RWPE1 (cell line): ENCODE results near the gene ABLIM3.

ENCODE experiments used
- CTCF ChIA-PET: fragments of 350-600 bp; sonication (Branson Sonifier 250); formaldehyde crosslinking; extraction: SDS; loops from one replicate; lab custom pipeline; 2021; lab: Yijun Ruan, JAX
- POLR2A ChIA-PET: fragments of 400-600 bp; formaldehyde crosslinking; extraction: SDS; loops from one replicate; lab custom pipeline; 2020; ENCODE audit warnings: antibody characterized with exemption; ENCODE audit not compliant: low non-redundant PET; lab: Yijun Ruan, JAX
- DNase-seq: peaks from one replicate; pipeline ENCODE4 v3.0.0; 2012; ENCODE audit warnings: low spot score
- H3K27ac ChIP-seq: fragments of 450-650 bp; 2 replicates; pipeline ENCODE4 v1.5.1; 2017
- CTCF ChIP-seq: fragments of 450-650 bp; conservative IDR thresholded peaks from 2 replicates; pipeline ENCODE4 v1.5.1; 2017; ENCODE audit warnings: low read depth, mild to moderate bottlenecking

Gene ABLIM3

GRCh38 chr5:149223081-149223848, 82.0 kb downstream of the ABLIM3 start:
- no peak overlapping the region for H3K27ac ChIP-seq
- no peak for DNase-seq
- ChIA-PET CTCF (interaction anchor here (0.6 to 1.6 kb wide), 7 partner anchors 10 to 482 kb away, joined by 3 to 9 read pairs (median 4); no protein-coding TSS in a partner anchor), POLR2A (interaction anchor here (0.6 kb wide), 1 partner anchor 28 kb away, joined by 3 read pairs; no protein-coding TSS in a partner anchor)
- no peak for TF ChIP-seq CTCF

GRCh38 chr5:149224282-149224681, 83.0 kb downstream of the ABLIM3 start:
- TF ChIP-seq CTCF = no peak
- H3K27ac ChIP-seq = no peak overlapping the region
- DNase-seq = no peak
- POLR2A ChIA-PET = no interaction called here
- CTCF ChIA-PET = interaction anchor here (0.9 kb wide), 1 partner anchor 11 kb away, joined by 3 read pairs; no protein-coding TSS in a partner anchor

GRCh38 chr5:149227168-149227826, 86.0 kb downstream of the ABLIM3 start:
- DNase-seq = peak; percentile 44
- ChIA-PET CTCF (interaction anchor here (0.6 to 4.9 kb wide), 4 partner anchors 65 to 110 kb away, joined by 3 to 55 read pairs (median 4); partner anchors contain the start of gene ABLIM3), POLR2A (interaction anchor here (0.7 kb wide), 1 partner anchor 214 kb away, joined by 6 read pairs; no protein-coding TSS in a partner anchor)
- no peak overlapping the region for H3K27ac ChIP-seq
- TF ChIP-seq CTCF = no peak

- no peak overlapping the region for H3K27ac ChIP-seq
- CTCF ChIA-PET = interaction anchor here (0.6 to 4.9 kb wide), 16 partner anchors 36 to 1650 kb away, joined by 3 to 55 read pairs (median 4); partner anchors contain the start of gene ABLIM3
- TF ChIP-seq CTCF = peak; percentile 77
- peak; percentile 90 for DNase-seq
- POLR2A ChIA-PET = no interaction called here
Observed at GRCh38 chr5:149228618-149229297, 87.5 kb downstream of the ABLIM3 start.

GRCh38 chr5:149229298-149229937, 88.1 kb downstream of the ABLIM3 start:
- no peak; the same call in 1 of the 2 replicates for TF ChIP-seq CTCF
- no peak for DNase-seq
- CTCF ChIA-PET = interaction anchor here (0.6 to 4.9 kb wide), 13 partner anchors 76 to 1172 kb away, joined by 3 to 55 read pairs (median 4); partner anchors contain the start of gene ABLIM3
- no peak overlapping the region for H3K27ac ChIP-seq
- POLR2A ChIA-PET = no interaction called here
